GM12878 (cell line): Measurements from ENCODE around the gene MLXIP. TPM values are rescaled to one million over a fixed set of nuclear protein-coding genes. Genes with fewer than 3 reads are reported as not detected.
A peak's percentile ranks its signal among the peaks of the same experiment; 100 is the strongest.

Source experiments
- ATAC-seq: fragments of 200-7000 bp; cut with Tn5 transposase; 3 replicates; pipeline ENCODE4 v1.9.1; 2020; ENCODE audit warnings: mild to moderate bottlenecking, moderate library complexity
- BruUV-seq: library from RNA; stranded (reverse); fragments of 400-500 nt; replicated peaks from 2 replicates; lab custom pipeline; 2021; lab: Mats Ljungman, UMichigan
- CTCF ChIA-PET: fragments of 300-600 bp; sonication (Branson Sonifier 250); formaldehyde crosslinking; extraction: SDS; loops from one replicate; lab custom pipeline; 2021; ENCODE audit warnings: inconsistent platforms; lab: Yijun Ruan, JAX
- POLR2A ChIA-PET: fragments of 350-600 bp; formaldehyde crosslinking; extraction: SDS; loops from one replicate; lab custom pipeline; 2021; ENCODE audit warnings: inconsistent platforms; lab: Charles Lee
- RAD21 ChIA-PET: fragments of 300-600 bp; sonication (Branson Sonifier 250); formaldehyde crosslinking; loops from one replicate; lab custom pipeline; 2023; ENCODE audit warnings: antibody characterized with exemption; ENCODE audit not compliant: unreplicated experiment; lab: Charles Lee
- SMC1A ChIA-PET: fragments of 300-600 bp; sonication (Branson Sonifier 250); formaldehyde crosslinking; loops from one replicate; lab custom pipeline; 2023; ENCODE audit not compliant: unreplicated experiment, uncharacterized antibody; lab: Charles Lee
- DNase-seq: peaks from one replicate; pipeline ENCODE4 v3.0.0-alpha.2; 2011; ENCODE audit warnings: low read depth, low spot score
- FAIRE-seq: peaks from 3 replicates; lab custom pipeline; 2011; peaks lifted over from hg19 to GRCh38; lab: Jason Lieb, UNC
- H2AFZ ChIP-seq: 2 replicates; pipeline ENCODE4 v1.6.0; 2011; ENCODE audit warnings: low read depth, low read length, control low read depth; ENCODE audit not compliant: control insufficient read depth
- H3K27ac ChIP-seq: 2 replicates; pipeline ENCODE4 v1.5.1; 2011; ENCODE audit warnings: control low read depth; ENCODE audit not compliant: control insufficient read depth, insufficient read depth
- H3K27me3 ChIP-seq, 2 experiments: replicated peaks in 1 of 2; 2 replicates each; pipeline versions ENCODE4 v1.6.0 to v1.6.1; 2011; ENCODE audit warnings: low read length in 1 of 2; ENCODE audit not compliant: control insufficient read depth in 2 of 2, insufficient read depth in 2 of 2
- H3K36me3 ChIP-seq, 2 experiments: 2 replicates each; pipeline ENCODE4 v1.5.1; 2011; ENCODE audit warnings: low read length in 1 of 2; ENCODE audit not compliant: control insufficient read depth in 2 of 2, insufficient read depth in 2 of 2
- H3K4me1 ChIP-seq: 2 replicates; pipeline ENCODE4 v1.6.1; 2011; ENCODE audit warnings: mild to moderate bottlenecking, low read length, moderate library complexity, mixed read lengths; ENCODE audit not compliant: control insufficient read depth, insufficient read depth
- H3K4me2 ChIP-seq: 2 replicates; pipeline ENCODE4 v1.6.0; 2011; ENCODE audit warnings: control low read depth; ENCODE audit not compliant: control insufficient read depth, insufficient read depth
- H3K4me3 ChIP-seq: fragments of 200-600 bp; sonication (generic); 2 replicates; pipeline ENCODE4 v1.5.1; 2016
- H3K79me2 ChIP-seq: 2 replicates; pipeline ENCODE4 v1.6.0; 2011; ENCODE audit warnings: low read length; ENCODE audit not compliant: control insufficient read depth, insufficient read depth
- H3K9ac ChIP-seq: 2 replicates; pipeline ENCODE4 v1.8.0; 2011; ENCODE audit warnings: low read length, control low read depth, mixed read lengths; ENCODE audit not compliant: control insufficient read depth, insufficient read depth
- H3K9me3 ChIP-seq: replicated peaks from 3 replicates; pipeline ENCODE4 v1.5.1; 2011; ENCODE audit warnings: mild to moderate bottlenecking, low read length; ENCODE audit not compliant: control insufficient read depth, insufficient read depth
- H4K20me1 ChIP-seq: 2 replicates; pipeline ENCODE4 v1.6.0; 2011; ENCODE audit not compliant: control insufficient read depth, insufficient read depth
- BCL11A ChIP-seq: IDR thresholded peaks from 2 replicates; pipeline ENCODE4 v1.6.1; 2011; ENCODE audit warnings: low read depth, low read length
- FOXK2 ChIP-seq: fragments of 450-650 bp; IDR thresholded peaks from 2 replicates; pipeline ENCODE4 v1.6.1; 2017; ENCODE audit warnings: mild to moderate bottlenecking, moderate library complexity
- HDAC2 ChIP-seq: fragments of 200-600 bp; sonication (generic); IDR thresholded peaks from 2 replicates; pipeline ENCODE4 v1.6.1; 2017
- LARP7 ChIP-seq: fragments of 450-650 bp; IDR thresholded peaks from 2 replicates; pipeline ENCODE4 v1.6.1; 2017; ENCODE audit warnings: mild to moderate bottlenecking
- SUZ12 ChIP-seq: fragments of 200-600 bp; sonication (generic); IDR thresholded peaks from one replicate; pipeline ENCODE4 v1.6.1; 2018; ENCODE audit warnings: antibody characterized with exemption, mild to moderate bottlenecking; ENCODE audit not compliant: unreplicated experiment
- WGBS: methylation state at CpG from one replicate; pipeline ENCODE4 v1.1.6; 2016; ENCODE audit warnings: low lambda C conversion rate; ENCODE audit not compliant: insufficient replicate concordance, insufficient coverage; ENCODE audit errors: missing lambda C conversion rate; 5-methylcytosine and 5-hydroxymethylcytosine counted together
- in situ Hi-C: fragments of 300-500 bp; cut with MboI; formaldehyde crosslinking; loops from 9 replicates; pipeline ENCODE4 v1.14.3; 2018; ENCODE audit warnings: mixed read lengths
- intact Hi-C: fragments of 100-400 bp; cut with micrococcal nuclease; formaldehyde crosslinking; loops from one replicate; pipeline ENCODE4 v1.14.2; 2022; ENCODE audit not compliant: unreplicated experiment
- polyA plus RNA-seq, 11 experiments: library from polyadenylated mRNA; depleted of rRNA in 4 of 11; unstranded in 6 of 11; stranded (reverse) in 5 of 11; fragments of >200 nt; fragmentation: Nextera tagmentation in 4 of 11; fragmentation: Illumina TruSeq in 1 of 11; extraction: Ambion mirVana in 4 of 11; extraction: Trizol in 1 of 11; gene quantifications; 1 replicate in 1 of 11; 2 replicates in 10 of 11; pipeline versions ENCODE4 v1.2.1 to v1.2.3, GENCODE V29; 2011 to 2016; ENCODE audit warnings: inconsistent platforms in 2 of 11, missing spikeins in 2 of 11, low read depth in 1 of 11
- total RNA-seq, 4 experiments: library from RNA; depleted of rRNA in 3 of 4; stranded (reverse); fragments of >200 nt in 3 of 4; fragmentation: Illumina TruSeq in 1 of 4; extraction: Trizol in 1 of 4; gene quantifications; 2 replicates each; pipeline versions ENCODE4 v1.2.1 to v1.2.3, GENCODE V29; 2013 to 2021

Gene MLXIP
- total and polyA plus RNA-seq, 10 of the 15 experiments (the other 5 are each of a cell fraction or from before 2014, with no cell fraction given) = 1.1 to 23.7 (median 7.0) TPM

- ATAC-seq = no peak; the same call in 2 of the 3 replicates
- Histone ChIP-seq H3K4me2 (peak overlapping the region; percentile 87; the same call in 1 of the 2 replicates), H4K20me1 (no peaks in the 10 kb centered on the region; the same call in 1 of the 2 replicates), H3K27ac (no peak overlapping the region), H3K9me3 (no peaks in the 10 kb centered on the region), H3K36me3 (no peaks in the 10 kb centered on the region; a peak in 1 of 4 replicates), H3K9ac (no peak overlapping the region), H3K4me1 (peaks cover 33% of the 10 kb centered on the region), H3K79me2 (no peaks in the 10 kb centered on the region), H3K4me3 (no peak overlapping the region), H3K27me3 (0 out of 4 replicates have a peak, but pooled peaks cover 0 to 3% of the 10 kb centered on the region in 2 experiments), H2AFZ (no peak overlapping the region)
- RAD21 ChIA-PET = no interaction called here
- no peak for DNase-seq
- SMC1A ChIA-PET = no interaction called here
- WGBS = 53% methylated on average over 13 of the region's 13 CpGs
- no peak for FAIRE-seq
- POLR2A ChIA-PET = no interaction called here
- intact Hi-C loops (no loop called here), in situ Hi-C loops (no loop called here)
- CTCF ChIA-PET = interaction anchor here (1.2 to 1.3 kb wide), 3 partner anchors 46 to 325 kb away, joined by 3 to 4 read pairs (median 3); no protein-coding TSS in a partner anchor
- TF ChIP-seq SUZ12 (no peak), HDAC2 (no peak), FOXK2 (no peak), BCL11A (no peak), LARP7 (no peak)
- BruUV-seq = no TSS peak
Measured at GRCh38 chr12:122030424-122031035, 48.0 kb upstream of the MLXIP start.
